Right lobe of liver (tissue), 6 donors: Measurements from ENCODE around the gene CEP83. TPM values are rescaled to one million over a fixed set of nuclear protein-coding genes. Genes with fewer than 3 reads are reported as not detected.

ENCODE experiments used
- ATAC-seq, 4 donors: fragments of 200-7000 bp; cut with Tn5 transposase; one replicate each; pipeline ENCODE4 v1.9.1; 2020; ENCODE audit warnings: mild to moderate bottlenecking in 4 of 4, moderate library complexity in 4 of 4
- DNase-seq, 3 donors: peaks; one replicate each; pipeline ENCODE4 v3.0.0-alpha.2; 2020
- H3K27ac ChIP-seq, 3 donors: fragments of 200-600 bp; one replicate each; pipeline ENCODE4 v1.8.0; 2022
- H3K27me3 ChIP-seq, 2 donors: fragments of 200-600 bp; one replicate each; pipeline ENCODE4 v1.8.0; 2022
- H3K36me3 ChIP-seq, 4 donors: fragments of 200-600 bp; sonication (generic) in 1 of 4; one replicate each; pipeline versions ENCODE4 v1.5.1 to v1.8.0; 2017 to 2022; ENCODE audit warnings: control low read depth in 1 of 4
- H3K4me1 ChIP-seq, 4 donors: fragments of 200-600 bp; sonication (generic) in 1 of 4; one replicate each; pipeline versions ENCODE4 v1.5.1 to v1.8.0; 2017 to 2022; ENCODE audit warnings: control low read depth in 1 of 4
- H3K4me3 ChIP-seq, 3 donors: fragments of 200-600 bp; one replicate each; pipeline ENCODE4 v1.8.0; 2022
- H3K9me3 ChIP-seq, 4 donors: fragments of 200-600 bp; sonication (generic) in 1 of 4; one replicate each; pipeline versions ENCODE4 v1.5.1 to v1.8.0; 2017 to 2022; ENCODE audit warnings: control low read depth in 1 of 4
- CTCF ChIP-seq, 4 donors: fragments of 200-600 bp in 3 of 4; fragments of 450-650 bp in 1 of 4; IDR thresholded peaks; one replicate each; pipeline versions ENCODE4 v1.5.1 to v1.8.0; 2016 to 2022; ENCODE audit warnings: antibody characterized with exemption in 4 of 4, mild to moderate bottlenecking in 2 of 4
- POLR2A ChIP-seq: fragments of 450-650 bp; IDR thresholded peaks from one replicate; pipeline ENCODE4 v1.6.1; 2017; ENCODE audit warnings: antibody characterized with exemption, mild to moderate bottlenecking
- WGBS: methylation state at CpG from one replicate; pipeline ENCODE4 v1.1.6; 2018; ENCODE audit warnings: low coverage, low lambda C conversion rate; ENCODE audit not compliant: insufficient coverage; ENCODE audit errors: missing lambda C conversion rate; 5-methylcytosine and 5-hydroxymethylcytosine counted together
- intact Hi-C, 2 donors: fragments of 100-400 bp; cut with DNase I; formaldehyde crosslinking; loops; one replicate each; pipeline versions ENCODE4 v1.11.2 to v1.14.1; 2022
- total RNA-seq, 6 experiments: library from RNA; depleted of rRNA in 2 of 6; stranded (reverse); fragments of >200 nt in 2 of 6; fragmentation: NEBNext Ultra II Directional in 3 of 6; extraction: Animal tissue kit (Norgen Biotek cat#: 25700) in 3 of 6; gene quantifications; one replicate each; pipeline versions ENCODE4 v1.1.0 to v1.2.4, GENCODE V29; 2016 to 2023
- donor health status: DM: no; HTN: yes; CAD: no.
- donor health status: DM: no; HTN: no; CAD: no.
- donor health status: DM: no; HTN: no; CAD: no.
- donor health status: DM: no; HTN: yes; CAD: no.
- donor health status: DM: no; HTN: yes; CAD: no.

CEP83 gene
- total RNA-seq, 6 experiments from 2014 or later, result 4.2 to 9.5 (median 6.4) TPM

- Histone ChIP-seq H3K4me3 (no peak overlapping the region), H3K9me3 (no peaks in the 10 kb centered on the region), H3K27me3 (no peaks in the 10 kb centered on the region), H3K27ac (no peak overlapping the region), H3K36me3 (no peaks in the 10 kb centered on the region), H3K4me1 (no peaks in the 10 kb centered on the region)
- TF ChIP-seq CTCF (IDR thresholded peaks at IDR 0.05) (no peak), POLR2A (no peak)
- DNase-seq, result no peak
- no peak for ATAC-seq
- WGBS, result 58% methylated on average over 2 of the region's 2 CpGs
- intact Hi-C loops, result no loop called here
Observed at GRCh38 chr12:94380507-94380906, 79.2 kb downstream of the CEP83 start.

GRCh38 chr12:94379479-94380113, 80.1 kb downstream of the CEP83 start:
- H3K36me3 ChIP-seq, result no peaks in the 10 kb centered on the region
- no peak overlapping the region for H3K27ac ChIP-seq
- TF ChIP-seq CTCF (IDR thresholded peaks at IDR 0.05), result no peak
- TF ChIP-seq POLR2A, result no peak
- DNase-seq, result no peak
- H3K9me3 ChIP-seq, result no peaks in the 10 kb centered on the region
- 71% methylated on average over 3 of the region's 3 CpGs for WGBS
- no peaks in the 10 kb centered on the region for H3K27me3 ChIP-seq
- no peak overlapping the region for H3K4me3 ChIP-seq
- ATAC-seq, result no peak
- H3K4me1 ChIP-seq, result no peaks in the 10 kb centered on the region
- intact Hi-C loops, result no loop called here

GRCh38 chr12:94377599-94377998, 82.1 kb downstream of the CEP83 start:
- Histone ChIP-seq H3K9me3 (no peaks in the 10 kb centered on the region), H3K4me1 (no peaks in the 10 kb centered on the region), H3K27me3 (no peaks in the 10 kb centered on the region), H3K4me3 (no peak overlapping the region), H3K36me3 (no peaks in the 10 kb centered on the region), H3K27ac (no peak overlapping the region)
- intact Hi-C loops, result no loop called here
- ATAC-seq (no peak), DNase-seq (no peak)
- TF ChIP-seq CTCF (IDR thresholded peaks at IDR 0.05), result no peak
- WGBS, result 89% methylated on average over 2 of the region's 2 CpGs

GRCh38 chr12:94374124-94374523, 85.5 kb downstream of the CEP83 start:
- DNase-seq (no peak), ATAC-seq (peak in 2 of 4 donors; percentile 44 to 48)
- H3K36me3 ChIP-seq, result no peaks in the 10 kb centered on the region
- TF ChIP-seq CTCF (IDR thresholded peaks at IDR 0.05), result no peak
- no peak for TF ChIP-seq POLR2A
- 72% methylated on average over 2 of the region's 2 CpGs for WGBS
- no peaks in the 10 kb centered on the region for H3K9me3 ChIP-seq
- H3K4me3 ChIP-seq, result no peak overlapping the region
- no peak overlapping the region for H3K27ac ChIP-seq
- H3K27me3 ChIP-seq, result no peaks in the 10 kb centered on the region
- H3K4me1 ChIP-seq, result no peaks in the 10 kb centered on the region
- intact Hi-C loops, result no loop called here

GRCh38 chr12:94372461-94372860, 87.2 kb downstream of the CEP83 start:
- TF ChIP-seq POLR2A (no peak), CTCF (IDR thresholded peaks at IDR 0.05) (no peak)
- Histone ChIP-seq H3K4me3 (no peak overlapping the region), H3K4me1 (no peaks in the 10 kb centered on the region), H3K36me3 (no peaks in the 10 kb centered on the region), H3K9me3 (no peaks in the 10 kb centered on the region), H3K27ac (no peak overlapping the region), H3K27me3 (no peaks in the 10 kb centered on the region)
- 95% methylated on average over 2 of the region's 2 CpGs for WGBS
- intact Hi-C loops, result no loop called here
- DNase-seq (no peak), ATAC-seq (no peak)
